Measurements from ENCODE around the gene KRTAP19-2.

GRCh38 chr21:30478004-30478403, 9.2 kb downstream of the KRTAP19-2 start:
- TF ChIP-seq, protein P1, sequence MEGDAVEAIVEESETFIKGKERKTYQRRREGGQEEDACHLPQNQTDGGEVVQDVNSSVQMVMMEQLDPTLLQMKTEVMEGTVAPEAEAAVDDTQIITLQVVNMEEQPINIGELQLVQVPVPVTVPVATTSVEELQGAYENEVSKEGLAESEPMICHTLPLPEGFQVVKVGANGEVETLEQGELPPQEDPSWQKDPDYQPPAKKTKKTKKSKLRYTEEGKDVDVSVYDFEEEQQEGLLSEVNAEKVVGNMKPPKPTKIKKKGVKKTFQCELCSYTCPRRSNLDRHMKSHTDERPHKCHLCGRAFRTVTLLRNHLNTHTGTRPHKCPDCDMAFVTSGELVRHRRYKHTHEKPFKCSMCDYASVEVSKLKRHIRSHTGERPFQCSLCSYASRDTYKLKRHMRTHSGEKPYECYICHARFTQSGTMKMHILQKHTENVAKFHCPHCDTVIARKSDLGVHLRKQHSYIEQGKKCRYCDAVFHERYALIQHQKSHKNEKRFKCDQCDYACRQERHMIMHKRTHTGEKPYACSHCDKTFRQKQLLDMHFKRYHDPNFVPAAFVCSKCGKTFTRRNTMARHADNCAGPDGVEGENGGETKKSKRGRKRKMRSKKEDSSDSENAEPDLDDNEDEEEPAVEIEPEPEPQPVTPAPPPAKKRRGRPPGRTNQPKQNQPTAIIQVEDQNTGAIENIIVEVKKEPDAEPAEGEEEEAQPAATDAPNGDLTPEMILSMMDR (IDR thresholded peaks at IDR 0.05), result no peak
- no peak for TF ChIP-seq POLR2A (IDR thresholded peaks at IDR 0.05)
- TF ChIP-seq EP300 (IDR thresholded peaks at IDR 0.05), result no peak

Measured in gastroesophageal sphincter (tissue), 3 donors.